Renal cortex interstitium (tissue), 11 donors: ENCODE results near the gene SFTPD. TPM values are rescaled to one million over a fixed set of nuclear protein-coding genes. Genes with fewer than 3 reads are reported as not detected.
A peak's percentile ranks its signal among the peaks of the same experiment; 100 is the strongest.
"Not testable (repeated sequence)": the region's sequence is repeated elsewhere in the genome, so short reads cannot be mapped to it uniquely, and the experiment has no call there.

ENCODE experiments used
- DNase-seq, 11 donors: peaks; one replicate each; pipeline ENCODE4 v3.0.0-alpha.2; 2013; ENCODE audit warnings: low read depth in 9 of 11, low spot score in 4 of 11; ENCODE audit errors: extremely low read depth in 1 of 11
- polyA plus RNA-seq, 3 donors: library from polyadenylated mRNA; unstranded; fragments of 120-200 nt; gene quantifications; one replicate each; pipeline ENCODE4 v1.2.1, GENCODE V29; 2013; ENCODE audit not compliant: insufficient read length in 3 of 3

The SFTPD gene
- polyA plus RNA-seq, 3 donors, result 0.68 to 2.1 (median 0.78) TPM

GRCh38 chr10:79929409-79929904 is 19.4 kb downstream of the SFTPD start:
- peak; percentile 47 to 79 (median 65) for DNase-seq

DNA sequence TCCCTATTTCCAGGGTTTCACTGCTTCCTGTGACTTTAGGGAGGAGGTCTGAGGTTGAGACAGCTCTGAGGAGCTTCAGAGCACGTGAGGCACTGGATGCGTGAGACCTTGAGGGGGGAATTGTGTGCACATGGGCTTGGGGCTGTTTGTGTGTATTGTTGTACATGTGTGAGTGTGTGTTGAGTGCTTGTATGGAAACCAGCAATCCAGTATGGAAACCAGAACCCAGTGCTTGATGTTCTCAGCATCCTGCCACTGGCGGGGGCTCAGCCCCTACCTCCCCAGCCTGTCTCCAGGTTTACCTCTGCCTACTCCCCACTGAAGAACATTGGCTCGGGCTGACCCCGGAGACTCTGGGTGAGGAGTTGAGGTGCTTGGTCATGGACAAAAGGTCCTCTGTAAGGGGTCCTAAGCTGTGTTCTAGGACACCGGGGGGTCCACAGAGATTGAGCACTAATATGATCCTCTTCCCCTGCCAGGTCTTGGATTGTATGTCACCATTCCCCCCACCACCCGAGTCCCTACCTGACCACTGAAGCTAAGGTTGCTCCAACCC is 20.8 kb downstream of the SFTPD start:
- DNase-seq, result no peak

DNA sequence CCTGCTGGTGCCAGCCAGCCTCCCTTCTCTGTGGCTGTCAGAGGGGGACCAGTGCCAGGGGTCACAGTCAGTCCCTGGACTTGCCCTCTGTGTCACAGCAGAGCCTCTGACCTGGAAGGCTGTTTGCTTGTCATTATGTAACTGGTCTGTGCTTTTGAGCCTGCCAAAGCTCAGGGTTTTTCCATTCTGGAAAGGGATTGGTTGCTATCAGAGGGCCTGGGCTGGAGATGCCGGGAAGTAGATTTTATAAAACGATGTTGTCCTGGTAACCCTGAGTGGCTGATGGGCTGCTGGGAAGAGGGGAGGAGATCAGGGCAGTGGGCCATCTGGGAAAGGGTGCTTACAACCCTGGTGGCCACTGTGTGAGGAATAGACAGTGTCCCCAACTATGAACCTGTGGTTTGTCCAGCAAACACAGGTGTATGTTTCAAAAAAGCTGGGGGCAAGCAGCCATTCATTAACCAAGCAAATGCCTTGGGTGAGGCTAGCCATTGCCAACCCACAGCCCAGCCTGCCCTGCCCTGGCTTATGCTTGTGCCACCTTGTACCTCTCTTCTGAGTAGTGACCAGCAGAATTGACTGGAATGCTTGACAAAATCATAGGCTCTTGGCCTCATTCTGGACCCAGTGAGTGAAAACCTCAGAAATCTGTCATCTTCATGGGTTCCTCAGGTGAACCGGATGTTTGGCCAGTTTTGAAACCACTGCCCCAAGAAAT is 21.6 kb downstream of the SFTPD start:
- no peak for DNase-seq

GRCh38 chr10:79926037-79926436 is 22.9 kb downstream of the SFTPD start:
- DNase-seq, result no peak

GRCh38 chr10:79925614-79926013 is 23.3 kb downstream of the SFTPD start:
- DNase-seq, result no peak

DNA sequence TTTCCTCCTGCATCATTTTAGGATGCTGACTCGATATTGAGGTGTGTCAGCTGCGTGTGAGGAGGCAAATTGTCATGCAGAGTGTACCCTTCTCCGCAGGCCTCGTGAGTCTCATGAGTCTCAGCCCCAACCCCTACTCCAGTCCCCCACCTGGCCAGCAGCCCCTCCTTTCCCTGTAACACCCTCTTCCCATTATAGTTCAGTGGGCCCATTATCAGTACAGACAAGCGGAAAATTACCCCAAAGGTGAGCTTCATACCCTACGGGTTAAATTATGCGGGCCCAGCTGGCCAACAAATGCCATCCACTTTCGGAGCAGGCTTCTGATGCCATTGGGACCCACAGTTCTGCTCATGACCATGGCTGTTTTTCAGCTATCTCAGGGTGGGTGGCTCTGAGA is 25.2 kb downstream of the SFTPD start:
- DNase-seq, result no peak

DNA sequence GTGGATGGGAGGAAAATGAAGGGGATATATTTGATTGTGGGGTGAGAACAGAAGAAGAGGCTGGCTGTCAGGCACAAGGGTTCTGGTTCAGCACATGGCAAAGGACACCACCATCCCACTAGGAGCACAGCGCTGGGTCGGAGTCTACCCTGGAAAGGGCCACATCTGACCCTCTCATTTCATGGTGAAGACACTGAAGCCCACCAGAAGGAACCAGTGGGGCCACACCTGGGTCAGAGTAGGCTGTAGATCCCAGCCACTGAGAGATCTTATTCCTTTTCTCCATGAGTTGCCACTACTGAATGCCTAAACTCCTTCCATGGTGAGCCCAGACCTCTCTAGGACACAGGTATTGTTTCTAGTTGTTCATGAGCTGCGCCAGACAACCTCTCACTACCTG is 25.8 kb downstream of the SFTPD start:
- no peak for DNase-seq

- not testable (repeated sequence) for DNase-seq
Observed at GRCh38 chr10:79922011-79922412, 26.9 kb downstream of the SFTPD start.

DNA sequence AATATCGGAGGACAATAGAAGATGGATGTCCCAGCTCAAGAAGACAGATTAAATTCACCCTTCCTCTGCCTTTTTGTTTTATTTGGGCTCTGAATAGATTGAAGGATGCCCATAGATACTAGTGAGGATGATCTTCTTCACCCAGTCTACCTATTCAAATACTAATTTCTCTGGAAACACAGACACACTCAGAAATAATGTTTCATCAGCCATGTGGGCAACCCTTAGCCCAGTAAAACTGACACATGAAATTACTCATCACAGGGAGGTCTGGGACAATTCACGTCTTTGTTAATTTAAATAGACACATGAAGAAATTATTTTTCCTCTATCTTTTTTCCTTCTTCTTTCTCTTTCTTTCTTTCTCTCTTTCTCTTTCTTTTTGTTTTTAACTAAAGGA is 33.1 kb downstream of the SFTPD start:
- not testable (repeated sequence) for DNase-seq

GRCh38 chr10:79914512-79914911 is 34.4 kb downstream of the SFTPD start:
- not testable (repeated sequence) for DNase-seq

DNA sequence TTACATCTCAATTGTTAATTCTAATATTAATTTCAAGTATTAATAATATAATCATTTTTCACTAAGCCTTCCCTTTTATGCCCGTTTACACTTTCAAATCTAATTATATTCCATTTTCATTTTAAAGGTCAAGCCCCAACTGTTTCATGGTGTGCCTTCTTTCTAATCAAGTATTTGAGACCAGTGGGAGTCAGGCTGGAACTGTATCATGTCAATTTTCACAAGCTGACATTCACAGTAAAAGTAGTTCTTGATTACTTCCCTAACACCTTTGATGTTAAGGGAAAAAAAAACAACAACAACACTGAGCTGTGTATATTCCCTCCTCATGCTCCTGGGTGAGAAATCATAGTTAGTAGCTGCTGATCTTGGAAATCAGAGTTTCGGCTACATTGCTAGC is 38.1 kb downstream of the SFTPD start:
- DNase-seq, result no peak

DNA sequence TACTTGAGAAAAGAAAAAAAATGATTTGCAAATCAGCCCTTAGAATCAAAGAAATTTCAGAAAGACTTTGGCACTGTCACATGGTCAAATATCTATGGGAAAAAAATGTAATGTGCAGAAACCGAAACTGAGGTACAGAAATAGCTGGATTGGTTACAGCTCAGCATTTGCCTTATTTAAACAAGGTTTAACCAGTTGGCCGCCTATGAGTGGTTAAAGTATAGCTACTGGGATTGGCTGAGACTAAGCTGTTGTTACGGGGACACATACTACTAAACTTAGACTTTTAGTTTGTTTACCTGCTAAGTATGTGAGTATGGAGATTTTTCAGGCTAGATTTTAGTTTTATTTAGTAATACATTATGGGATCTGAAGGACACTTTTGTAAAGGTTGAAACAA is 38.6 kb downstream of the SFTPD start:
- DNase-seq, result no peak

DNA sequence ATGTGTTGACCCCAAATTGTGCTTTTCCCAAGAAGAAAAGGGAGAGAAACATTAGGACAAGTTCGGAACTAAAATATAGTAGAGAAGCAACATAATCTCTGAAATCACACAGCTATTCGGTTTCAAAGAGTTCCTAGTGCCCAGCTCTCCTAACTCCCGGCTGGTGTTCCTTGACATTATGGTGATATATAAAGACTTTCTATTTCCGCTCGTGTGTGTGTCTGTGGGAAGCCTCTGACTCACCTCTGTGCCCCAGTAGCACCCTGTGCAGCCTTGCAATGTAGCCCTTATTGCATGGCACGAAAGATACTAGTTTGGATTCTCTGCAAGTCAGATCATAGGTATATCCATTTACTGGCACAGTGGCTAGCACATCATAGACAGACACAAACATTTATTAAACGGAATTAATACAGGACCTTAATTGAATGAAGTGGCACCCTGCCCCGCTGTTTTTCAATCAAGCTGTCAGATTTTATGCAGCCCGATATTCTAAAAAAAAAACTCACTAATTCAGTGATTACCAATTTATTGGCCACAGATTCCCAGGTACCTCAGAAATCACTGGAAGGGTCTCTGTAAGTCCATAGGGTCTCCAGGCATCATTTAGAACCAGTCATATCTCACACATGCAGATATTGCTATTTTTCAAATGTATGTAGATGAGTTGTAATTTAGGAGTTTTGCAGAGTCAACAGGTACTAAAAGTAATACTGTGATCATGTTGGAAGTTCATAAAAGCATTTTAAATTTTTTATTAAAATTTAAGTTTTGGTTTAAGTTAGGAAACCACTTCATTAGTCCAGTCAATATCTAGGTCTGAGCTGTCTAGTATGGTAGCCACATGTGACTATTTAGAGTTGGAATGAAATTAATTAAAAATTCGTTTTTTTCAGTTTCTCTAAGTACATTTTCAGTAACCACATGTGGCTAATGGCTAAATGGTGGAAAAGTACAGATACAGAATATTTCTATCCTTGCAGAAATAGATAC is 43.3 kb downstream of the SFTPD start:
- DNase-seq, result peak in 1 of 11 donors; percentile 24

DNA sequence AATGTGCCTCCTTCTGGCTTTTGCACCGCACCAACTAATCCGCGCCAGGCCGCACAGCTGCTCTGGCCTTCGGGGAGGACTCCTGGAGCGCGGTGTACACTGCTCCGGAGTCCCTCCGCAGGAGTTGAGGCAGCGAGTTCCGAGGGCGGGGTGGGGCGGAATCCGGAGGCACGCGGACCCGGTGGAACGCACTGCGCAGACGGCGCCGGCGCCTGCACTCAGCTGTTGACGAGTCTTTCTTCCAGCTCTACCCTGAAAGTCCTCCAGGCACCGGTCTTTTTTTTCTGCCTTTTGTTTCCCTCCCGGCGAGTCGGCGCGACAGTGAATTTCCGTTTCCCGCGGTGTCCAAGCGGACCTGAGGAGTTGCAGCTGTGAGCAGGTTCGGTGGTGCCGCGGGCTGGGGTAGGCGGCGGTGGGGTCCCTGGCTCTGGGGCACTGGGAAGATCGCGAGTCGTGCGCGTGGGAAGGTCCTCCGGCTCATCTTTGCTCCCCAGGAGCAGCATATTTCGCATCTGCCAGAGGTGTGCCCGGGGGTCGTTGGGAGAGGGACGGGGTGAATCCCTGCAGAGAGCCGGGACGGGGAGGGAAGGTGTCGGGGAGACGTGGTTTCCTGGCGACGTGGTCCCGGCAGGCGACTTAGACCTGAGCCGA is 44.1 kb downstream of the SFTPD start:
- peak in 10 of 11 donors; percentile 42 to 57 (median 52) for DNase-seq

- DNase-seq, result not testable (repeated sequence)
Observed at GRCh38 chr10:79901571-79901970, 47.3 kb downstream of the SFTPD start.

DNA sequence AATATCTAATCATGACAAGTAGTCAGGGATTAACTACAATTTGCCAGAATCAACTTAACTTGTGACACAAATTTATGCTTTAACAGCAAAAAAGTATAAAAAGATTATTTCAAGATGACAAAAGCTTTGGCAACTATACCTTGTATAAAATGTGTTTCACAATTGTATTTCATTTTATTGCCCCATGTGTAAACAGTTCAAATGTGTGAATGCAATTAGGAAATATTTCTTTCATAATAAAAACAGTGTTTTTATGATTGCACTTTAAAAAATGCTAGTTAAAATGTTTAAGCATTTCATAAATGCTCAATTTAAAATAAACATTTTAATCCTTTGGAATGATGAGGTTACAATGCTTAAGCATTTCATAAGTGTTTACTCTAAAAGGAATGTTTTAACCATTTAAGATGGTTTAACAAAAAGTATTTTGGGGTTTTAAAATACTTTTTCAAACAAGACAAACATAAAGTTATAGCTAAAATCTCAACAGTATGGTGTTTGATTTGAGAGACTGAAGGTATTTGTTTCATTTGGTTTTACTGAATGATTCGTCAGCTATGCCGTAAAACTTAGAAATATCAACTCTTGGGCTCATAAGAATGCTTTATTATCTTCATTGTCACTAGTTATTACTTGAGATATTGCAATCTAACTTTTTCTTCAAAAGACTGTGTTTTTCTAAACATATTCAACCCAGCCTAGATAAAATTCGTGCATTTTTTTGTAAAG is 50.1 kb downstream of the SFTPD start:
- no peak for DNase-seq

DNA sequence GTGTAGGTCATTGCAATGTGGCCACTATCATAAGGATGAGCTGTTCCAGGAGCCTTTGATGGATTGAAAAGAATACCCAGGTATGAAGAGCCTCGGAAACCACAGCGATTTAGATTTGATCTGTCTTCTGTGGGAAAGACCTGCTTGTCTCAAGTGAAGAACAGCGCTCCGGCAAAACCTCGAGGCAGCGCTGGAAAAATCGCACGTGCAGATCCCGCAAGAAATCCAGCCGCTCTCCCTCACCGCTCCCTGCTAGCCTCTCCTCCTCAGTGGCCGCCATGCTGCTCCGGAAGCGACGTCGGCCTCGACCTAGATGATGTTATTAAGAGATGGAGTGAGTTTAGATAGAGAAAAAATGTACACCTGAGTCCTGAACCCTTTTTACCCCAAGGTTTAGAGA is 56.0 kb downstream of the SFTPD start:
- not testable (repeated sequence) for DNase-seq

DNA sequence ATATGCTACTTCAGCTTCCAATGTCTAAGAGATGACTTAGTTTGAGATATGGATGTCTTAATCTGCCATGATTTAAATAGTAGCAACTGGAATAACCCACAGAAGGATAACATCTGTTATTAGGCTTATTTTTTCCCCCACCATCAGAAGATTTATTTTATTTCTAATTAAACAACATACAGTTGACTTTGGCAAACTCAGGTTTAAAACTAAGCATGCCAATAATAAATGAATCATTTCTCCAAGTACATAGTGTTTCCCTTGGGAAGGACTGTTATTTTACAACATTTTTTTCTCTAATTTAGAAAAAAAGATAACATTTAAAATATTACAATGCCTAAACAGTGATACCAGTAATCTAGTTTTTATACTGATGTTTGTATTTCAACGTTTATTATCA is 58.4 kb downstream of the SFTPD start:
- DNase-seq, result no peak
